Right lung (tissue), 10 donors: Measurements from ENCODE around the gene EMX1. TPM values are rescaled to one million over a fixed set of nuclear protein-coding genes. Genes with fewer than 3 reads are reported as not detected.
A peak's percentile ranks its signal among the peaks of the same experiment; 100 is the strongest.

Source experiments
- DNase-seq, 2 donors: peaks; one replicate each; pipeline ENCODE4 v3.0.0-alpha.2; 2013
- long read RNA-seq, 8 donors: transcript quantifications; one replicate each; lab custom pipeline, GENCODE V29; 2026
- polyA plus RNA-seq, 5 donors: library from polyadenylated mRNA; unstranded; fragments of 120-200 nt; gene quantifications; one replicate each; pipeline versions ENCODE4 v1.2.1 to v1.2.3, GENCODE V29; 2013; ENCODE audit warnings: inconsistent platforms in 1 of 5, low replicate concordance in 1 of 5; ENCODE audit not compliant: insufficient read length in 5 of 5, insufficient read depth in 1 of 5

The EMX1 gene
- polyA plus RNA-seq = under 1 TPM in 3 of 5 donors, not detected in 2; 0.06 to 0.15 (median 0.06) TPM
- long read RNA-seq, donor 1 = 0 reads
- long read RNA-seq, donor 2 = 0 reads
- long read RNA-seq, donor 3 = 0 reads
- long read RNA-seq, donor 4, partial matches to known transcripts = 0 of 3 reads
- long read RNA-seq, donor 4, other reads (novel, unspliced or antisense) = 0 of 3 reads
- long read RNA-seq, donor 5 = 0 reads
- long read RNA-seq, donor 6 = 0 reads
- long read RNA-seq, donor 7 = 0 reads
- long read RNA-seq, donor 8 = 0 reads

- no peak for DNase-seq
Observed at GRCh38 chr2:72917138-72917876, at the start of gene EMX1. EMX1 (plus strand) TSS chr2:72917519; CDS start chr2:72917853, 334 bp downstream.

GRCh38 chr2:72871060-72871459 is 46.3 kb upstream of the EMX1 start:
- DNase-seq = no peak

- no peak for DNase-seq
Observed at GRCh38 chr2:72871880-72872279, 45.4 kb upstream of the EMX1 start.

- DNase-seq = no peak
Observed at GRCh38 chr2:72883356-72883962, 33.9 kb upstream of the EMX1 start.

GRCh38 chr2:72886505-72887031 is 30.8 kb upstream of the EMX1 start:
- DNase-seq = no peak

- DNase-seq = peak in 1 of 2 donors; percentile 37
Observed at GRCh38 chr2:72887032-72887739, 30.1 kb upstream of the EMX1 start, which contains the start of gene SPR. SPR (plus strand) TSS chr2:72887408; CDS start chr2:72887433, 25 bp downstream.

- peak; percentile 71 to 74 for DNase-seq
Observed at GRCh38 chr2:72887740-72888437, 29.4 kb upstream of the EMX1 start.

GRCh38 chr2:72888438-72889202 is 28.7 kb upstream of the EMX1 start:
- DNase-seq = no peak

GRCh38 chr2:72889991-72890390 is 27.3 kb upstream of the EMX1 start:
- DNase-seq = no peak

- no peak for DNase-seq
Observed at GRCh38 chr2:72891091-72891818, 26.1 kb upstream of the EMX1 start.

- peak in 1 of 2 donors; percentile 52 for DNase-seq
Observed at GRCh38 chr2:72892506-72893173, 24.7 kb upstream of the EMX1 start.

- DNase-seq = peak in 1 of 2 donors; percentile 32
Observed at GRCh38 chr2:72893594-72894319, 23.6 kb upstream of the EMX1 start.

- DNase-seq = no peak
Observed at GRCh38 chr2:72894514-72894913, 22.8 kb upstream of the EMX1 start.

- DNase-seq = no peak
Observed at GRCh38 chr2:72895154-72895553, 22.2 kb upstream of the EMX1 start.

- peak in 1 of 2 donors; percentile 28 for DNase-seq
Observed at GRCh38 chr2:72895759-72896281, 21.5 kb upstream of the EMX1 start.

GRCh38 chr2:72896446-72896845 is 20.9 kb upstream of the EMX1 start:
- no peak for DNase-seq

GRCh38 chr2:72897785-72898584 is 19.3 kb upstream of the EMX1 start:
- no peak for DNase-seq
